HG02884 (cell line): ENCODE results near the gene MYO5A.

ENCODE experiments used
- ATAC-seq: cut with Tn5 transposase; IDR thresholded peaks from one replicate; pipeline ENCODE4 v1.9.1; 2021; ENCODE audit warnings: mild to moderate bottlenecking, moderate library complexity; ENCODE audit not compliant: unreplicated experiment

The MYO5A gene

DNA sequence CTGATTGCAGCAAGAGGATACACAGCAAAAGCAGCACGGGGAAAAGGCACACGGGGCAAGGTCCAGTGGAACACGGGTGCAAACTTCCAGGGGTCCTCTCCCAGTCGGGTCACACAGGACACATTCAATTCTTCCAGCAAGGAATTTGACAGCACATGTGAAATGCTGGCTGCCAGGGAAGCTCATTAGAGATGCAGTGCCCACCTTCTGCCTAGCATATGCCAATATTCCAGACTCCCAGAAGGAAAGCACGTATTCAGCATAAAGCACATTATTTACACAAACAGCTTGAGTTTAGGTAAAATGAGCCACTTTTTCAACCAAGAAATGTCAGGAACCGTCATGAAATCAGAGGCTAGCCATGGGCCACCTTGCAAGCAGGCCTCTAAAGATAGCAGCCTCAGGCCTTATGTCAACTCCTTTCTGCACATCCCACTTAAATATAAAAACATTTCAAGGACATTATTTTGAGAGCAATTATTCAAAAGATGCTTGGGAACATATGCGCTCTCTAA lies 252.4 kb downstream of the MYO5A start:
- no peak for ATAC-seq

DNA sequence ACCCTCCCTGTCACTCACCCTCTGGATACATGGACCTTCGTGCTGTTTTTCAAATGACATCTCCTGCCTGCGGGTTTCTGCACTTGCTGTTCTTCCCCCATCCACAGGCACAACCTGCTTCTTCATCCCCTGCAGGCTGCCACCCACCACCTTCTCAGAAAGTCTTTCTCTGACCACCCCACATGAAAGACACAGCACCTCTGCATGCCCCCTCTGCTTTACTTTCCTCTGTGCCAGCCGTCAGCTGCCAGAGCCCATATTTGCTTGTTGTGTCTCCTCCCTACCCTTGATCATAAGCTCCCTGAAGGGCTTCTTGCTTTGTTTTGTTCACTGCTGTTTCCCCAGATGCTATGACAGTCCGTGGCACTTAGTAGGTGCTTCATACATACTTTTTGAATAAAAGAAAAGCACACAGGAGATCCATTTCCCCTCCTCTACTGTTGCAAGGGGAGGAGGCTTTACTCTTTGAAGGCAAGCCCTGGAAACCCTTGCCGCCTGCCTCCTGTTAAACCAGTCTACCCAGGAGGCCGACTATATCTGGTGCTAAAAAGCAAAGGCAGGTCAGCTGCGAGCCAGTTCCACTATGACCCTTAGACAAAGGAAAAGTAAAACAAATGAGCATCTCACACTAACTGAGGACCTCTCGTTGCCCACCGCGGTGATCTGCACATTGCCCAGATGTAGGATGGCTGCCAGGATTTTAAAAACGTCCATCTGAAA lies 265.0 kb downstream of the MYO5A start:
- no peak for ATAC-seq

DNA sequence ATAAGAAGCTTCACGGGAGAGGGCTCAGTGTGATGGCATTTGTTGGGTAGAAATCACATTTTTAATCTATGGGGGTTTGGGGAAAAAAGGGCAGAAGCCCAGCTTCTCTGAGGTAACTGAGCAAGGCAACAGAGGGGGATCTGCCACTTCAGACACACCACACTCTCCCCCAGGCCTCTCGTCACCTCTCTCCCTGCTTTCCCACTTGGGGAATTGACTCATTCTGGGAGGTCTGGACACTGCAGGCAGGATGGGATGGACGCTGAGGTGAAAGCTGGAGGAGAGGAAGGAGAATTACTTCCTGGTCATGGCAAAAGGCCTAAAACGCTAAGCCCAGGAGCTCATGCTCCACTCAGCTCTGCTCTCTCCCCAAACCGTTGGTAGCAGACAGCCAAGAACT lies 266.3 kb downstream of the MYO5A start:
- ATAC-seq: no peak

DNA sequence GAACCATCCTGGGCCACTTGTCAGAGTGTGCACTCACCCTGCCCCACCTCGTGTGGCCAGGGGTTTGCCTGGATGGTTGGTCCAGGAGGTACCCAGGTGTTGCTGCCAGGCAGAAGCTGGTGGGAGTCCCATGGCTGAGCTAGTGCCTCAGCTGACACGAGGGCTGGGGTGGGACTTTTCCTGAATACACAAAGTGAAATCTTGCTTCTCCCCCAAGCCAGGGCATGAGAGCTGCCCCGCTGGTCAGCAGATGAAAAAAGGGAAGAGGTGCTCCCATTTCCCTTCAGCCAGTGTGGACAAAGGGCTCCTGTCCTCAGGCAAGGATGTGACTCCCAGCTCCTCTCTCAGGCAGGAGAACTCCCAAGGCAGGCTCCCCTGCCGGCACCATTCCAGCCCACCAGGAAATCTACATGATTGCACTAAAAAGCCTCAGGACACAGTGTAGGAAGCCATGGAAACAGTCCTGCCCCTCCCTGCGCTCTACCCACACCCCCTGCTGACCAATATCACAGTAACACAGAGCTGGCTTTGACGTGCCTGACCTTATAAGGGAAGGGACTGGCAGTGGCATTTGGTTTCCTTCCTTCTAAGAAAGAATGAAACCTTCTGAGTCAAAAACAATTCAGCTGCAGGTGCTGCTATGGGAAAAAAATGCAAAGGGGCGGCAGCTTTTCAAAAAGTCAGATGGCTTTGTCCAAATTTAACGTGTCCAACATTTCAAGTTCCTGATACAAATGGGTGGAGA lies 267.0 kb downstream of the MYO5A start:
- peak; percentile 99 for ATAC-seq

DNA sequence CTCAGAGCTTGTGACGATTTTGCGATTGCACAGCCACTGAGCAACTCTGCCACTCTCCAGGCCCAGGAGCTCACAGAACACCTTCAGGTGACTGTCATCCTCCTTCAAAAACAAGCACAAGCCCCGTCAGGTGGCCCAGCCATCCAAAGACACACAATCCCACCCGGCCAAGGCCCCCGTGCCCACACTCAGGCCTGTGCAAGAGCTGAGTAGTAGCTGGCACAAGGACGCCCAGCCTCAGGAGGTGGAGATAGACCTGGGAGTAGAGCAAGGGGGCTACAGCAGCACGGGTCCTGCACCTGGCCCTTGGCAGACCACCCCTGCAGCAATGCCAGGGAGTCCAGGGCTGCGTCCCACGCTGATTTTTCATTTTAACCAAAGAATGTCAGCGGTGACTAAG lies 267.7 kb downstream of the MYO5A start:
- ATAC-seq: no peak

DNA sequence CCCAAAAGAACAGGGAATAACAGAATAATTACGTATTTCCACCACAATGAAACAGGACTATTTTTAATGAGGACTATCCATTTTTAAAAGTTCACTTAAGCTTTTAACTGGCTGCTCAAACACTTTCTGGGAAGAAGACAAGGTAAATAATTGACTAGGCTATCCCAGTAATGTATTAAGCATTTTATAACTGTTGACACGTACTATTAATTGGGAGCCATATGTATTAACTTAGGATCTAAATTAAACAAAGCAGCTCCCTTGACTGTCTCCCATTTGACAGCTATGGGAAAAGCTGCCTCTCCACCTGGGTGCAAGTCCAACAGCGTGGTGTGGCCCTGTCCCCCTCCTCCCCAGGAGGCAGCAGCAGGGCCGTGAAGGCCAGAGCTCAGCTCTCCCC lies 269.2 kb downstream of the MYO5A start:
- no peak for ATAC-seq

DNA sequence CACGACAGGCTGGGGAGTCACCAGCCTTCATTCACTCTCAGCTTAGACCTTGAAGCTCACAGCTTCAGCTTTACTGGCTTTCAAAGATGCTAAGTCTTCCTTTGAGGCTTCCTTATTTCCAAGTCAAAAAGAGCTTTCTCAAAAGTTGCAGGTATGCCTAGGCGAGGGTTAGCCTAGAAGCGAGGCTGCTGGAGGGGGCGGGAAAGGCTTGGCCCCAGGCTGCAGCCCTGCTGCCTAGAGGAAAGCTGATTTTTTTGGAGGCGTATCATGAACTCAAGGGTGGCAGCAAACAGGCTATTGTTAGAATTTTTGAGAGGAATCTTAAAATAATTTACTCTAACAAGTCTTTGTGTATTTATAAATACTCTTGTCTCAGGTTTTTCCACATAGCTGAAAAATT lies 270.2 kb downstream of the MYO5A start:
- ATAC-seq: no peak

DNA sequence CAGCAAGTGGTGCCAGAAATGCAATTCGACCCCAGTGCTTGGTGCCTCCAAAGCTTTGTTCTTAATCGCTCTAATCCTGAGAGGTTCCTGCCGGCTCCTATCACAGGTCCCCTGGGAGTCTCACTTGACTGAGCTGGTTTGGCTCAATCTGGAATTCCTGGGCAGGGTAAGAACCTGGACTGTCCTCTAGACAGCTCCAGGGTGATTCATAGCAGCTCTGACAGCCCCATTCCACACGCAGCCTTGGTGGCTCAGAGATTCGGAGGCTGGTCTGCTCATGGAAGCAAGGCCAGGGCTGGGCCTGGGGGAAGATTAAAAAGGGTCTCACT lies 271.0 kb downstream of the MYO5A start:
- ATAC-seq: no peak
